Urothelium cell line (cell line): ENCODE data around the gene RALGPS1.

ENCODE experiments used
- DNase-seq: peaks from one replicate; pipeline ENCODE4 v3.0.0; 2011; ENCODE audit warnings: low spot score, mixed read lengths
- FAIRE-seq: peaks from 2 replicates; lab custom pipeline; 2011; peaks lifted over from hg19 to GRCh38; lab: Jason Lieb, UNC

Gene RALGPS1

GRCh38 chr9:126914458-126915280 is at the start of gene RALGPS1:
RALGPS1 (plus strand) TSS chr9:126914782; CDS start chr9:126962290, 47,508 bp downstream.
- FAIRE-seq (no peak), DNase-seq (peak; percentile 96)

DNA sequence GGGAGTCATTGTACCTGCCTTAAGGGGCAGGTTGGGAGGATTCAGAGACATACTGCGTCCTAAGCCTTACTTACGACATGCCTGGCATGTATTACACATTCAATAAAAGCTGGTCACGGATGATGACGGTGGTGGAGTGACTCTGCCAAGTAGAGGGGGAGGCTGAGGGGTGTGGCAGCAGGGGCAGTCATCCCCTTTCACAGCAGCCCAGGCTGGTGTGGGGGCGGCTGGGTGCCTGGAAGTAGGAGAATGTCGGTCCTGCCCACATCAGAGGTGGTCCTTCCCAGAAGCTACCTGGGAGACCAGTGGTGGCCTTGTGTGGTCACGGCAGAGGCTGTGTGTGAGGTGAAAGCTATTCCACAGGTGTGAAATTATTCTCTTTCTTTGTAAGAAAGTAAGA is 45.2 kb upstream of the RALGPS1 start:
- no peak for FAIRE-seq
- no peak for DNase-seq

- DNase-seq (no peak), FAIRE-seq (no peak)
Observed at GRCh38 chr9:126872516-126872915, 42.1 kb upstream of the RALGPS1 start.

DNA sequence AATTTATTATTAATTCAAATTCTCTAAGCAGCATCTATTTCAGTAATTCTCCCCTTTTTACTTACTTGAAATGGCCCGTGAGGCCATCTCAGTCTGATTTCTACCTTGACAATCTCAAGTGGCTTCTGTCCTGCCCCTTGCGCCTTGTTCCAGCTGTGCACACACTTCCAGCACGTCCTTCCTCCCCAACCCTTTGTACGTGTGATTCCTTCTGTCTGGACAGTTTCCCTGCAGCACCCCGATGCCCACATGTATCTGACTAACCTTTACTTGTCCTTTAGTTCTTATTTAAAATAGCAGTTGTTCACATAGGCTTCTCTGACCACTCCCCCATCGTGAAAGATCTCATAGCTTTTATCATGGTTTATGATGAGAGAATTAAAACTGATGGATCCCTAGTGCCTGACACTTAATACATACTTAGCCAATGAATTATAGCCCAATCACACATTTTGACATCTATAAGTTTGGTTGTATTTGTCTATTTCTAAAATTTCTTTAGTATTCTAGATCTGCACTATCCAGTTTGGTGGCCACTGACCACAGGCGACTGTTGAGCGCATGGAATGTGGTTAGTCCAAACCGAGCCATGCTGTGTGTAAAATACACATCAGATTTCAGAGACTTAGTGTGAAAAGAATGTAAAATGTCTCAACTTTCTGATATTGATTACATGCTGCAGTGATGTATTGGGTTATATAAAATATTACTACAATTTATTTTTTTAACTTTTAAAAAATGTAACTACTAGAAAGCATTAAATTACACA is 39.9 kb upstream of the RALGPS1 start:
- no peak for FAIRE-seq
- no peak for DNase-seq

DNA sequence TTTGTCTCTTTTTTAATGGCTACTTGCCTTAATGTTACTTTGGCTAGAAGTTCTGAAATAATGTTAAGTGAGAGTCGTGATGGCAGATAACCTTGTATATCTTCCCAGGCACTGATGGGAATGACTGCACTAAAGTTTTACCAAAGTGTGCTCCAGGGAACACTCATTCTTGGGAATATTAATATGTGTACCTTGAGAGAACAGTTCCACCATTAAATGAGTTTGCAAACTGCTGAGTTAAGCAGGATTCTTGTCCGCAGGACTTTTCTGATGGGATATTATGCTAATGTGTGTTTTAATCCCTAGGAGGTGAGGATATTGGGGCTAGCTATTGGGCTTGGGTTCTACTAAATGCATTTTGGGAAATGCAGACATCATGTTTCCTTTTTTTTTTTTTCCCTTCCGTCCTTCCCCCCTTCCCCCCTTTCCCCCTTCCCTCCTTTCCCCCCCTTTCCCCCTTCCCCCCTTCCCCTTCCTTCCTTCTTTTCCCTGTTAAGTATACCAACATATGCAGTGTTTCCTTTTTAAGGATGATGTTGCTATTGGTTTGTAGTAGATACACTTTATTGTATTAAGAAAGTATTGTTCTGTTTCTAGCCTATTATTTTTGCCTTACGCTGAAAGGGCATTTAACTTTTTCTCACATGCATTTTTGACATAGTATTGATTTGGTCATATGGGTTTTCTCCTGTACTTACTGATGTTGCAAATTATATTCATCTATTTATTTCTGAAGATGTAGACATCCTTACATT is 38.6 kb upstream of the RALGPS1 start:
- FAIRE-seq (no peak), DNase-seq (no peak)

GRCh38 chr9:126876531-126876930 is 38.1 kb upstream of the RALGPS1 start:
- DNase-seq (no peak), FAIRE-seq (no peak)

- FAIRE-seq: no peak
- DNase-seq: no peak
Observed at GRCh38 chr9:126877418-126877817, 37.2 kb upstream of the RALGPS1 start.

DNA sequence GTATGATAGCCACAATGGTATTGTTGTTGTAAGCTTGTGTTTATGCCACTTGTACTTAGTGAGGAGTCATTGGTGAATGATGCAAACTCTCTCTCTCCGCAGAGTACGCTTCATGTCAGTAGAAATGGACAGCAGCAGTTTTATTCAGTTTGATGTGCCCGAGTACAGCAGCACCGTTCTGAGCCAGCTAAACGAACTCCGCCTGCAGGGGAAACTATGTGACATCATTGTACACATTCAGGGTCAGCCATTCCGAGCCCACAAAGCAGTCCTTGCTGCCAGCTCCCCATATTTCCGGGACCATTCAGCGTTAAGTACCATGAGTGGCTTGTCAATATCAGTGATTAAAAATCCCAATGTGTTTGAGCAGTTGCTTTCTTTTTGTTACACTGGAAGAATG is 35.3 kb upstream of the RALGPS1 start:
- FAIRE-seq (no peak), DNase-seq (no peak)

GRCh38 chr9:126880226-126880946 is 34.2 kb upstream of the RALGPS1 start:
- DNase-seq (no peak), FAIRE-seq (no peak)

GRCh38 chr9:126880947-126881332 is 33.6 kb upstream of the RALGPS1 start:
- no peak for FAIRE-seq
- no peak for DNase-seq

- FAIRE-seq (no peak), DNase-seq (no peak)
Observed at GRCh38 chr9:126882746-126883145, 31.8 kb upstream of the RALGPS1 start.

- FAIRE-seq: no peak
- DNase-seq: no peak
Observed at GRCh38 chr9:126883636-126884035, 30.9 kb upstream of the RALGPS1 start.

GRCh38 chr9:126885131-126885641 is 29.4 kb upstream of the RALGPS1 start:
- FAIRE-seq (no peak), DNase-seq (no peak)

DNA sequence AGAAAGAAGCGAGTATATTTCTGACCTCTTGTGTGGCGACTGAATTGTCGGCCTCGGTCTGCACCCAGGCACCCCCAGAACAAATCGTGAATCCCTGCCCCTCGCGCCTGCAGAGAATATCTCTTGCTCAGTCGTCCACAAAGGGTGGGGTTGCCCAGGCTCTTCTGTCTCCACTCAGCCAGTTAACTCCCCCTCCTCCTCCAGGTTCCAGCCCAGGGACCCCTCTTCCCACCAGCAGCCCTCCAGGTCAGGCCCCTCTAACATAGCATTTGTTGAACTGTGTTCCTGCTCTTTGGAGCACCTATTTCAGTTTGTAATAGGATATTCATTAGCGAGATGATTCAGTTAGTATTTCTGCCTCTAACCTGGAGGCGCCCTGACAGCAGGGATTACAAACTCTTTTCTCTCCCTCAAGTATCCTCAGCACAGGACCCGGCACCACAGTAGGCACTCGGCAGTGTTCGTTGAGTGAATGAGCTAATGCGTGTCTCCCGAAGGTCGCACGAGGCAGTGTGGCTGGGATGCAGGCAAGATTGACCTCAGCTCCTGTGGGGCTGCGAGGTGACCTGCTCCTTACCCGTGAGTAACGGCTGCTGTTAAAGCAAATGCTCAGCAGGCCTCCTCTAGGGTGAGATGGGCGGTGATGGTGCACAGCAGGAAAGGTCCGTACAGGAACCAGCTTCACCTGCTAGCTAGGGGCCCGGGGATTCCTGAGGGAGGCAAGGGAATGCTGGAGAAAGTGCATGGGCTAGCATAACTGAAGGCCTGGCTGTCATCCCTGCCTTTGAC is 28.4 kb upstream of the RALGPS1 start:
- DNase-seq: no peak
- no peak for FAIRE-seq

DNA sequence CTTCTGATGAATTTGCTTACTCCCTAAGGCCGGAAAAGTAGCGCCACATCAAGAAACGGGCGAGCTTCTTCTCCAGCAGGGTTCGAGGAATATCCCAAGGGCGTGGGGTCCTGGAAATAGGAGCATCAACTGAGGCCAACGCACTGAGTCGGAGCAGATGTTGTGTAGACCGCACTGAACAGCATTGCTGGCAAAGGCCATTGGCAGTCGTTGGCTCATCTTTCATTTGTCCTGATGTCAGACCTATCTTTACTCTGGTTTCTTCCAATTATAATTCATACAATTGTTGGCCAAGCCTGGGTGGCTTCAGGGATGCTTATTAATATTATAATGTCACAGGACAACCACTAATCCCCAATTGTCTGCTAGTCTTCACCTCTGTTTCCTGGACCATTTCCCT is 27.7 kb upstream of the RALGPS1 start:
- DNase-seq (no peak), FAIRE-seq (no peak)

DNA sequence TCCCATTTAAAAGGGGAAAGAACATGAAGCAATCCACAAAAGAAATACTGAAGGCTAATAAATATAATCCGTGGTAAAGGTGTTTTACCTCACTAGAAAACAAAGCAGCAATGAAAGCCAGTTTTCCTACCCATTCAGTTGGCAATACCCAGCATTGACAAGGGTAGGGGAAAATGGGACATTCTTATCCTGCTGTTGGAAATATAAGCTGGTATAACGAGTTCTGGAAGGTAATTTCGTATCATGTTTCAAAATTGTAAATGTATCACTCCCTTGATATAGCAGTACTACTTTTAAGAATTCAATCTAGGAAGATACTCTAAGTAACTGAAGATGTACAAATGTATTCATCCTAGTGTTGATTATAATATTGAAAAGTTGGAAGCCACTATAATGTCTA is 22.9 kb upstream of the RALGPS1 start:
- DNase-seq (no peak), FAIRE-seq (no peak)

DNA sequence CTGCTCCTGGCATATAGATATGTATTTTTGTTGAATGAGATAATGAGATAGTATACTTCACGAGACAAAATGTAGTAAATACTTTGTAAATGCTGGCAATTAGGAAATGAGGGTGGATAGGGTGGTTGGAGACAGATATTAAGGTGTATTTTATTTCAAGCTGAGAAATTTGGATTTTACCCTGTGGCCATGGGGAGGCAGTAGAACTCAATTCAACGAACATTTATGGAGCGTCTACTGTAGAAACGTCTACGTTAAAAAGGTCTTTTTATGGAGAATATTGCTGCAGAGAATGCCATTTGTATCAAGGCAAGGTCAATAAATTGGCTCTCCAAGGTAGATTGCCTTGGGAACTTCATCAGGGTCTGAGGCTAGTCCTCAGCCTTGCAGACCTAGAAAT is 21.5 kb upstream of the RALGPS1 start:
- FAIRE-seq: no peak
- no peak for DNase-seq

GRCh38 chr9:126894052-126894603 is 20.5 kb upstream of the RALGPS1 start:
- DNase-seq (no peak), FAIRE-seq (no peak)

- no peak for DNase-seq
- FAIRE-seq: no peak
Observed at GRCh38 chr9:126902210-126902609, 12.4 kb upstream of the RALGPS1 start.

DNA sequence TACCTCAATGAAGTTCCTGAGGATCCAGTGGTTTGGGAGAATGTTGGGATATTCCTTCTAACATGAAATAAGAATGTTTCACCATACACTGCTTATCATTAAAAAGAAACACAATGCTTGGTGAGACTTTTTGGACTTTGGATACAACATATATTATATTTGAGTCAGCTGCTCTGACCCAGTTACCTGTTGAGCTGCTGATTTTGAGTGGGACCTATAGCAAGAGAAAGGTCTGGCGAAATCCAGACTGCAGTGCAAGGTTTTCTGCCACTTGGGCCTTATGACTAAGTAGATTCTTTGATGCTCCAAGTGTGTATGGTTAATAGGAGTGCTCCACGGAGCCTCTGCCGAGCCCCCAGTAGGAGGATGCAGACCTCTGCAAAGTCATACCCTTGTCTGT is 10.0 kb upstream of the RALGPS1 start:
- DNase-seq: no peak
- no peak for FAIRE-seq
